Astrocyte (in vitro differentiated cells and primary cell): ENCODE results near the gene CD84. TPM values are rescaled to one million over a fixed set of nuclear protein-coding genes. Genes with fewer than 3 reads are reported as not detected.

Experiments
- DNase-seq: peaks from one replicate; pipeline ENCODE4 v3.0.0-alpha.2; 2010; ENCODE audit warnings: low read depth
- FAIRE-seq: peaks from 2 replicates; lab custom pipeline; 2011; peaks lifted over from hg19 to GRCh38; lab: Jason Lieb, UNC
- H2AFZ ChIP-seq: 2 replicates; pipeline ENCODE4 v1.6.0; 2012; ENCODE audit warnings: low read depth, low read length, inconsistent platforms
- H3K27ac ChIP-seq: 2 replicates; pipeline ENCODE4 v1.5.1; 2011; ENCODE audit warnings: low read depth, low read length, inconsistent platforms
- H3K27me3 ChIP-seq: 2 replicates; pipeline ENCODE4 v1.6.0; 2011; ENCODE audit warnings: low read length, inconsistent platforms; ENCODE audit not compliant: insufficient read depth
- H3K36me3 ChIP-seq: 2 replicates; pipeline ENCODE4 v1.5.1; 2011; ENCODE audit warnings: low read length, inconsistent platforms; ENCODE audit not compliant: insufficient read depth
- H3K4me1 ChIP-seq: 2 replicates; pipeline ENCODE4 v1.5.1; 2011; ENCODE audit warnings: low read length, inconsistent platforms; ENCODE audit not compliant: insufficient read depth
- H3K4me2 ChIP-seq: 2 replicates; pipeline ENCODE4 v1.6.0; 2012; ENCODE audit warnings: low read length, inconsistent platforms
- H3K4me3 ChIP-seq: 2 replicates; pipeline ENCODE4 v1.5.1; 2011; ENCODE audit warnings: low read depth, mild to moderate bottlenecking, low read length, inconsistent platforms; ENCODE audit not compliant: insufficient read depth
- H3K79me2 ChIP-seq: 2 replicates; pipeline ENCODE4 v1.6.0; 2012; ENCODE audit warnings: mild to moderate bottlenecking, low read length, inconsistent platforms; ENCODE audit not compliant: insufficient read depth
- H3K9ac ChIP-seq: 2 replicates; pipeline ENCODE4 v1.6.0; 2012; ENCODE audit warnings: mild to moderate bottlenecking, low read length, inconsistent platforms
- H3K9me3 ChIP-seq: 2 replicates; pipeline ENCODE4 v1.5.1; 2012; ENCODE audit warnings: low read depth, mild to moderate bottlenecking, low read length, inconsistent platforms; ENCODE audit not compliant: insufficient read depth
- H4K20me1 ChIP-seq: 2 replicates; pipeline ENCODE4 v1.6.0; 2012; ENCODE audit warnings: low read length, inconsistent platforms; ENCODE audit not compliant: insufficient read depth
- H3K27ac Mint-ChIP-seq: one replicate; pipeline ENCODE4 v1.8.0; 2021; ENCODE audit warnings: mild to moderate bottlenecking, mixed read lengths; ENCODE audit not compliant: unreplicated experiment
- H3K27me3 Mint-ChIP-seq: one replicate; pipeline ENCODE4 v1.8.0; 2021; ENCODE audit warnings: low read depth, mixed read lengths; ENCODE audit not compliant: unreplicated experiment
- H3K36me3 Mint-ChIP-seq: one replicate; pipeline ENCODE4 v1.8.0; 2021; ENCODE audit warnings: low read depth, mixed read lengths; ENCODE audit not compliant: unreplicated experiment
- H3K4me1 Mint-ChIP-seq: one replicate; pipeline ENCODE4 v1.8.0; 2021; ENCODE audit warnings: low read depth, mixed read lengths; ENCODE audit not compliant: unreplicated experiment
- H3K4me3 Mint-ChIP-seq: one replicate; pipeline ENCODE4 v1.8.0; 2021; ENCODE audit warnings: mild to moderate bottlenecking, moderate library complexity, mixed read lengths; ENCODE audit not compliant: unreplicated experiment
- H3K9me3 Mint-ChIP-seq: one replicate; pipeline ENCODE4 v1.8.0; 2021; ENCODE audit warnings: mild to moderate bottlenecking, mixed read lengths; ENCODE audit not compliant: unreplicated experiment
- EZH2 ChIP-seq: IDR thresholded peaks from 2 replicates; pipeline ENCODE4 v1.6.1; 2012; ENCODE audit warnings: mild to moderate bottlenecking, low read length, inconsistent platforms; ENCODE audit not compliant: insufficient read depth
- total RNA-seq: library from RNA; stranded (reverse); gene quantifications from 2 replicates; pipeline ENCODE4 v1.2.1, GENCODE V29; 2021
- TF ChIP-seq, protein P1 (sequence below): IDR thresholded peaks from 2 replicates; pipeline ENCODE4 v1.5.1; 2011; ENCODE audit warnings: low read depth, mild to moderate bottlenecking, inconsistent platforms, low read length, moderate library complexity; ENCODE audit not compliant: insufficient read depth

The CD84 gene
- total RNA-seq, 1 donor from 2014 or later: not detected

DNA sequence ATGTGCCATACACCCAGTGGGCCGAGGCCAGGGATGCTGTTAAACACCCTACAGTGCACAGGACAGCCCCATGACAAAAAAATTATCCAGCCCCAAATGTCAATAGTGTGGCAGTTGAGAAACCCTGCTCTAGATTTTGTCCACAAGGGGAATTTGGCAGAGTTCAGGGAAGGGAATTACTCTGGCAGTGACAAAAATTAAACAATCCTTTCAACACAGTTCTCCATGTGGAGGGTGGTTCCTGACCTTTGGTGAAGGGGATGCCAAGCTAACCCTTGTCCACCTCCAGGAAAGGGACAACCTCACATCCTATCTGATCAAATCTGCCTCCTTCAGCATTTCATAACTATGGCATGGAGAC is 28.4 kb upstream of the CD84 start:
- DNase-seq (no peak), FAIRE-seq (no peak)
- Histone ChIP-seq H3K27ac (no peak overlapping the region), H2AFZ (no peak overlapping the region), H3K4me2 (no peak overlapping the region), H3K9ac (no peak overlapping the region), H3K4me3 (no peak overlapping the region), H3K9me3 (no peaks in the 10 kb centered on the region), H3K4me1 (no peaks in the 10 kb centered on the region), H3K79me2 (no peaks in the 10 kb centered on the region), H3K36me3 (no peaks in the 10 kb centered on the region), H4K20me1 (no peaks in the 10 kb centered on the region), H3K27me3 (peaks cover 21% of the 10 kb centered on the region)
- TF ChIP-seq, protein P1, sequence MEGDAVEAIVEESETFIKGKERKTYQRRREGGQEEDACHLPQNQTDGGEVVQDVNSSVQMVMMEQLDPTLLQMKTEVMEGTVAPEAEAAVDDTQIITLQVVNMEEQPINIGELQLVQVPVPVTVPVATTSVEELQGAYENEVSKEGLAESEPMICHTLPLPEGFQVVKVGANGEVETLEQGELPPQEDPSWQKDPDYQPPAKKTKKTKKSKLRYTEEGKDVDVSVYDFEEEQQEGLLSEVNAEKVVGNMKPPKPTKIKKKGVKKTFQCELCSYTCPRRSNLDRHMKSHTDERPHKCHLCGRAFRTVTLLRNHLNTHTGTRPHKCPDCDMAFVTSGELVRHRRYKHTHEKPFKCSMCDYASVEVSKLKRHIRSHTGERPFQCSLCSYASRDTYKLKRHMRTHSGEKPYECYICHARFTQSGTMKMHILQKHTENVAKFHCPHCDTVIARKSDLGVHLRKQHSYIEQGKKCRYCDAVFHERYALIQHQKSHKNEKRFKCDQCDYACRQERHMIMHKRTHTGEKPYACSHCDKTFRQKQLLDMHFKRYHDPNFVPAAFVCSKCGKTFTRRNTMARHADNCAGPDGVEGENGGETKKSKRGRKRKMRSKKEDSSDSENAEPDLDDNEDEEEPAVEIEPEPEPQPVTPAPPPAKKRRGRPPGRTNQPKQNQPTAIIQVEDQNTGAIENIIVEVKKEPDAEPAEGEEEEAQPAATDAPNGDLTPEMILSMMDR: no peak
- no peak for TF ChIP-seq EZH2
- no peak overlapping the region for H3K27ac Mint-ChIP-seq
- H3K36me3 Mint-ChIP-seq: no peaks in the 10 kb centered on the region
- peaks cover 9% of the 10 kb centered on the region for H3K4me1 Mint-ChIP-seq
- peaks cover 18% of the 10 kb centered on the region for H3K27me3 Mint-ChIP-seq
- no peak overlapping the region for H3K4me3 Mint-ChIP-seq
- H3K9me3 Mint-ChIP-seq: no peaks in the 10 kb centered on the region

DNA sequence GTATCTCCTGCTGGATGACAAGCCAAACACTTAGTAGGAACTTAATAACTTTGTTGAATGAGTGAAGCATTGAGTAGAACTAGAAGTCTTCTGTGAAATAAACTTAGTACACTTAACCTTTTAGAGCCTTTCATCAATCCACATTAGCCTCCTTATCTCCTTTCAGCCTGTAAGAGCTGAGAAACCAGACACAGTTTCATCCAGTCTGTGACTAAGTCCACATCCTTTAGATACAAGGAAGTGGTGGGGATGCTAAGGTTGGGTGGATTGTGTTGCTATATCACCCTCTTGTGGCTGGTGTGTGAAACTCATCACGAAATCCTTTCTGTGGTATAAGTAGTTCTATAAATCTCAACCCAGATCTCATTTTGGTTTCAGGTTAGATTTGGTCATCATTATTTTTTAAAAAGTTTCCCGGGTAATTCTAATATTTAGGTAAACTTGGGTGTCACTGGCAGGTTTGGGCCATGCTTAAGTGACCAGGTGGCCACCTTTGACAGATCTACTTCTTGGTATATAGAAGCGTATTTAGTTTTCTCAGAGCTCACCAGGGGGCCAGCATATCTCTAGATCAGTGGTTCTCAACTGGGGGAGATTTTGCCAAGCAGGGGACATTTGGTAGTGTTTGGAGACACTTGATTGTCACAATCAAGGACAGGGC is 27.8 kb upstream of the CD84 start:
- no peak overlapping the region for H3K4me2 ChIP-seq
- no peak overlapping the region for H3K27ac ChIP-seq
- Mint-ChIP-seq H3K4me3 (no peak overlapping the region), H3K27ac (peak overlapping the region; percentile 53), H3K9me3 (no peaks in the 10 kb centered on the region), H3K4me1 (peaks cover 9% of the 10 kb centered on the region), H3K36me3 (no peaks in the 10 kb centered on the region), H3K27me3 (peaks cover 18% of the 10 kb centered on the region)
- H3K79me2 ChIP-seq: no peaks in the 10 kb centered on the region
- H3K36me3 ChIP-seq: no peaks in the 10 kb centered on the region
- TF ChIP-seq, protein P1: peak; percentile 89
- TF ChIP-seq EZH2: no peak
- H3K27me3 ChIP-seq: peaks cover 21% of the 10 kb centered on the region
- DNase-seq (peak; percentile 55), FAIRE-seq (peak; percentile 98)
- H3K9me3 ChIP-seq: no peaks in the 10 kb centered on the region
- no peaks in the 10 kb centered on the region for H4K20me1 ChIP-seq
- no peak overlapping the region for H3K4me3 ChIP-seq
- H3K4me1 ChIP-seq: no peaks in the 10 kb centered on the region
- no peak overlapping the region for H2AFZ ChIP-seq
- H3K9ac ChIP-seq: no peak overlapping the region

DNA sequence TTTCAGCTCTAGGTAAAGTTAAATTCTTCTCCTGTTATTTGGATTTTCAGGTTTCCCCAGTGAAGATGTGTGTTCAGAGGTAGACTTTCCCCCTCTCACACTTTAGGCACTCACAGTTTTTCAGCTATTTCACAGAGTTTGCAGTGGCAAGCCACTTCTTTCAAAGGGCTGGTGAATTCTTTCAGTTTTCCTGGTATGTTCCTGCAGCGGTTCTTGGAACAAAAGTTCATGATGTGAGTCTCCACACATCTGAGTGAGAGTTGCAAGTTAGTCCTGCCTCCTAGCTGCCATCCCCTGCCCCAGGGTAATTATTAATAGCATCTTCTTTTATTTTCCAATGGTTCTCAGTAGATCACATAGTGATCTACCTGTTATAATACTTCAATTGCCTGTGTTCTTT is 27.3 kb upstream of the CD84 start:
- Histone ChIP-seq H3K4me3 (no peak overlapping the region), H3K9me3 (no peaks in the 10 kb centered on the region), H3K9ac (no peak overlapping the region), H3K36me3 (no peaks in the 10 kb centered on the region), H3K4me1 (no peaks in the 10 kb centered on the region), H2AFZ (no peak overlapping the region), H4K20me1 (no peaks in the 10 kb centered on the region), H3K27me3 (peaks cover 20% of the 10 kb centered on the region), H3K27ac (no peak overlapping the region), H3K79me2 (no peaks in the 10 kb centered on the region), H3K4me2 (no peak overlapping the region)
- Mint-ChIP-seq H3K4me1 (peaks cover 9% of the 10 kb centered on the region), H3K9me3 (peaks cover 4% of the 10 kb centered on the region), H3K27me3 (peaks cover 18% of the 10 kb centered on the region), H3K27ac (peak overlapping the region; percentile 53), H3K36me3 (no peaks in the 10 kb centered on the region), H3K4me3 (no peak overlapping the region)
- TF ChIP-seq, protein P1: no peak
- no peak for TF ChIP-seq EZH2
- no peak for FAIRE-seq
- DNase-seq: no peak
